NCI-H69 (cell line): ENCODE data around the gene CABCOCO1.
"Not testable (repeated sequence)": the region's sequence is repeated elsewhere in the genome, so short reads cannot be mapped to it uniquely, and the experiment has no call there.

Experiments
- DNase-seq: peaks from one replicate; lab custom pipeline; 2025; lab: John Stamatoyannopoulos, UW

Gene CABCOCO1

DNA sequence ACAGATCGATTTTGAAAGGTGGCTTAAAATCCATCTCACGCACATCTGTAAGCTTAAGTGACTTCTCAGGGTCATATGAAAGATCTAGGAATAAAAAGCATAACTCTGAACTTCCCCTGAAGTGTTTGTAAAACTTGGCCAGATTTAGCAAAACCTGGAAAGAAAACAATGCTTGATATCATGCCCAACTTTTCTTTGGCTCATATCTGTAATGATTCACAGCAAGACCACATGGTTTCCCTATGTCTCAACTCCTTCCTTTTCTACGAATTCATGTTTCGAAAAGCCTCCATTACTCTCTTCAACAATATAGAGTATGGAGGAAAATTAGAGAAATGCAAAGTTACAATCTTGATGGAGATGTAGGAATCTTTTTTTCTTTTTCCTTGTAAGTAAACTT lies 20.1 kb upstream of the CABCOCO1 start:
- no peak for DNase-seq

DNA sequence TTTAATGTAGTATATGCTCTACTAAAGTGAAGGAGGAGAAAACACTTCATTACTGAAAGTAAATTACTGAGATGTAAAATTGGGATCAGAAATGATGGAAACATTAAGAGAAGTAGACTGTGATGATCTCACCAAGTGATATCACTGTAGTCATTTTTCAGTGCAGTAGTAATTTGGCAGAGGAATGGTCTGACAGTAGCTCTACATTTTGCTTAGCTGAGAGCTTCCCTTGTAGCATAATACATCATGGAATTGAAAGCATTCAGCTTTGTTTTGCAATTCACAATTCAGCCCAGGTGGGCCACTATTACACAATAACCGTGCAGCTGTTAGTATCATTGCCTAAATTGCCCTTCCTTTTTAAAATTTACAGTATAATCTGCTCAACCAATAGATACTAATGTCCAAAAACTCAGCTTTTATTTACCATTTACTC lies 19.4 kb upstream of the CABCOCO1 start:
- peak; percentile 84 for DNase-seq

DNA sequence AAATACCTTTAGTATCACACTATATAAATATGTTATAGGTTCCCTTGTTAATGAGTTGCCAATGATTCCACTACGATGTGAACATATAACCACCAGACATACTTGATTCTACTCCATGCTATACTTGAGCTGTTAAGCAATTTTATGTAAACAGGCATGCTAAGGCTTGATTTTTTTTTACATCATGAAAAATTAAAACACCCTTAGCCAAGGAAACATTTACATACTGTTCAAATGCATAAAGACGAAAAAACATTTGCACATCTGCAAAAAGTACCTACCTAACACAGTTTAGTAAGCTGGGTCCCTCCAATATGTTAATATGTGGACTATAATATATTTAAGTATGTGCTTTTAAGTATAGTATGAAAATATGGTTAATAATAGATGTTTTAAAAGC lies 9.0 kb upstream of the CABCOCO1 start:
- DNase-seq, result no peak

DNA sequence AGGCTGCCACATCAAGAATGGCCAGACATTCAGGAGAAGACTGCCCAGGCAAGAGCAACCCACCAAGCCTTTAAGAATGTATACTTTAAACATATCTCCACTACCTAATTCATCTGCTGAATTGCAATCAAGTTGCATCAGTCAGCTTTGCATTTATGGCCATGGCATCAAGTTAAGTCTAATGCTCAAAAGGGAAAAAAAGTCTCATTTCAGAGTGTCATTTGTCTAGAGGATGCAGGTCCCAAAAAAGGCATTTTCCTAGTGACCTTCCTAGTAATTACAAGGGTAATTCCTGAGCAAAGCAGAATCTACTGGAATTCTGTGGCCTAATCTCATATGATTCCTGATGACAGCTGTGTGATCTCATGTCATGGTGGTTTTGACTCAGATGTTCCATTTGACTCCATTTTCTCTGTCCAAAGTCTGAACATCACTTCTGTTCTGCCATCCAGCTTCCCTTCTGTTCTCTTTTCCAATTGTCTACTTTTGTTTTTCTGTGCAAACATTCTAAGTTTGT lies 7.3 kb upstream of the CABCOCO1 start:
- no peak for DNase-seq

DNA sequence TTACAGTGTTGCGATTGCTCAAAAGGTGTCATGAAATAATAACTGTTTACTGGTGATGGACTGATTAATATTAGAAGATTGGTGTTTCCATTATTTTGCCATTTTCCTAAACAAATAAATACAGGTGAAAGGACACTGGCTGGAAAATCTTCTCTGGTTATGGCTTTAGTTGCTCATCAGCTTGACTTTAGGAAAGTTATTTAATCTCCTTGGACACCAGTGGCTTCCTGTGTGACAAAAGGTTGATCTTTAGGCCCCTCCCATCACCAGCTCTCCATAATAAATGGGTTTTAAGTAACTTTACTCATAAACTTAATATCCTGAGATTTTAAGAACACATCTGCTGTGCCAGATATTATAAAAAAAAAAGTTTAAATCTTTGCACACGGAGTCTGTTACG lies 737 bp downstream of the CABCOCO1 start:
- DNase-seq, result peak; percentile 67

DNA sequence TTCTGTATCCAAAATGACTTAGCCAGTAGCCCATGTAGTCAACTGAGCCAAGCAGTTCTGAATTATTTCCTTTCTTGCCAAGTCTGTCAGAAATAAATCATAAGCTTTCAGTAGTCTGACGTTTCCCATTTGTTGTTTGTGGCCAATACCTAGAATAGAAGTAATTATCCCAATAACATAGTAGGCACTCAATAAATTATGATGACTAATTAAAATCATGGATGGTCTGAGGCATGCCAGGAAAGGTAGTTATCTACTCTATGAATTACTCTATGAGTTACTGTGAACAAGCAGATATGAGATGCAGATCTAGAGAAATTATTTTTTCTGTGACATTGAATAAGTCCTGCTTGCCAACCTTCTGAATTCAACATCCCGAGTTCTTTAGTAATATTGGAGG lies 2.3 kb downstream of the CABCOCO1 start:
- peak; percentile 60 for DNase-seq

DNA sequence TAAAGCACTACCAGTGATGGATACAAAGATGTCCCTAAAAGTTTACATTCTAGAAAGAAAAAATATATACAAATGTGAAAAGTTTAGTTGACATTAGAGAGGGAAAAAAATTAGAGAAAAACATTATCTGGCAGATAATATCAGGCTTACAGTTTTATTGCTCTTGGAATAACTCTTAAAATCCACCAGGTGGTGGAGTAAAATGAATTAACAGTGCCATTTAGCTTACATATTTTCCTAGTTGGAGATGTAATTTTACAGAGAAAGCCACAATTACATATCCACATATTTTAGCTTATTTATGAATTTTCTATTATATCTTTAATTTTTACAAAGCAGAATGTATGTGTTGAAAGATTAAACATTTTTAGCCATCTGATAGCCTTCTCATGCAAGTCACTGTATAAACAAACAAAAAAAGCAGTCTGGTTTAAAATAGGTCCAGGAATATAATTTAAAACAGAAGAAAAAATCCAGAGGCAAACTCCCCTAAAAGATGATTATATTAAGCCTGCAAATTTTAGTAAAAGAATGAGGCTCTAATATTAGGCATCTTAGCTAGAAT lies 6.5 kb downstream of the CABCOCO1 start:
- DNase-seq, result peak; percentile 20

DNA sequence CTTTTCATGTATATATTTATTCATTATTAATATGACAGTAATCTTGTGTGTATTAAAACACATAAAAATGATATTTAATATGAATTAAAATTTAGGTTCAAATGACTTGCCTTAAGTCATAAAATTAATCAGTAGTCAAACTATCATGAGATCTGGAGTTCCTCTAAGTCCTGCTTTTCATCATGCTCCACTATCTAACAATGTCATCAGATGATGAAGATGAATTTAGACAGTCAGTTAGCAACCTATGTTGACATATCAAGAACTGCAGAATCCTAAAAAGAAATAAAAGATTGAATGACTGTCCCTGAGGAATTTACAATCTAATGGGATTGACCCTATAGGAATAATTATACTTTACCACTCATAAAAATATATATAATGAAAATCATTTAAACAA lies 7.1 kb downstream of the CABCOCO1 start:
- peak; percentile 4 for DNase-seq

DNA sequence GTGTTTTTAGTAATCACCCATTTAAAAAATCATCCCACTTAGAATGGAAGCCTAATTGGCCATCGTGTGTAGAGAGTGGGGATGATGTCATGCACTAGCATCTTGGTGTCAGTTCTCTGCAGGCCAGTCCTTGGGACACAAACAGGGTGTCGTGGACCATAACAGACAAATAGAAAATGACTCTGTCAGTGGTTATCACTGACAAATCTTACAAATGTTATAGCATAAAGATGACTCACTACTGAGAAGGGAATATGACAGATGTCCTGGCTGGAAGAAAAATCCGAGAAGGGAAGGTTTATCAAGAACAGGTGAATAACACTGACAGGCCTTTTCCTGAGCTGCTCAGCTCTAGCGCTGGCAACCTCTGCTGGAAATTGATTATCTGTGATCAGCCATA lies 10.6 kb downstream of the CABCOCO1 start:
- DNase-seq, result peak; percentile 13

DNA sequence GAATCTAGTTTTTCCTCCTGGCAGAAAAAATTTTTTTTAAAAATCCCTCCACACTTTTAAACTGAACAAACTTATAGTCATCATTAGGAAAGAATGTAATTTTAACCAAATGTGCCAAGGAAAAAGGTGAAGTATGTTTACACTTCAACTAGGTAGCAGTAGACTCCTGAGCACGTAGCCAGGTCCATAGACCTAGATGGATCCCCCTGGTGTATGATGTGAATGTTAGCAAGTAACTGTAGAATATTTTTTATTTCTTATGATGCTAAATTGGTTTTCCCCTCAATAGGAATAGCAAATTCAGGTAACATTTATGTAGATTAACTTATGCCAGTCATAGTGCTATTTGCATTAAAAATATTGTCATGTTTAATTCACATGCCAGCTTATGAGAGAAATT lies 19.6 kb downstream of the CABCOCO1 start:
- DNase-seq, result no peak

DNA sequence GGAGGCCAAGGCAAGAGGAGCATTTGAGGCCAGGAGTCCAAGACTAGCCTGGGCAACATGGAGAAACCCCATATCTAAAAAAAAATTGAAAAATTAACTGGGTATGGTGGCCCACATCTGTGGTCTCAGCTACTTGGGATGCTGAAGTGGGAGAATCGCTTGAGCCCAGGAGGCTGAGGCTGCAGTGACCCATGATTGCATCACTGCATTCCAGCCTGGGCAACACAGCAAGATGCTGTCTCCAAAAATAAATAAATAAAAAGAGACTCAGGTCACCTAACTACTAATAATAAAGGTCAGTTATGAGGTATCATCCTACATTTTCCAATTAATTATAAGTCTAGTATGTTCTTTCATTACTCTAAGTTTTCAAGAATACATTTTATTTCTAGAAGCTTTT lies 20.6 kb downstream of the CABCOCO1 start:
- DNase-seq, result no peak

DNA sequence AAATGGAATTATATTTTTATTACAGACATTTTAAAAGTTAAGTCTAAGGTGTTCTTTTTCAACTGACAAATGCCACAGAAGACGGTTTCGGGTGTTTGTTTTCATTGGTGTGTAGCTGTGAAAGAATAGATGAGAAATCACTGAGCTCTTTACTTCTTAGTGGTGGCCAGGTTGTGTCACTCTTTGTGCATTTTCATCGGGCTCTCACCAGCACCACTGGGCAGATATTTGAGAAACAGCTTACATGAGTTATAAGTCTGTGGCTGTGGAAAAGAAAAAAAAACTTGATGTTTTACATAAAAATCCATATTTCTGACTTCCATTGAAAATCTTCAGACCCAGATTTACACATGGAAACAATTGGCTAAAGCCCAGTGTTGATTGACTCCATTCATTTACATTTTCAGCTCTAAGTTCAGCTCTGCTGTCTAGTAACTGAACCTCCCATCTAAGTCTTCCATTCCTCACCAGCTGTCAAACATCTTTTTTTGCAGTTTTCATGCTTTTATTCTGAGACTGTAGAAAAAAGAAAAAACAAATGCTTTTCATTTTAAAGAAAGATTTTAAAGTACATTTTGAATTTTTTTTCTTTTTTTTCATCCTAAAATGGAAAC lies 22.3 kb downstream of the CABCOCO1 start:
- no peak for DNase-seq

DNA sequence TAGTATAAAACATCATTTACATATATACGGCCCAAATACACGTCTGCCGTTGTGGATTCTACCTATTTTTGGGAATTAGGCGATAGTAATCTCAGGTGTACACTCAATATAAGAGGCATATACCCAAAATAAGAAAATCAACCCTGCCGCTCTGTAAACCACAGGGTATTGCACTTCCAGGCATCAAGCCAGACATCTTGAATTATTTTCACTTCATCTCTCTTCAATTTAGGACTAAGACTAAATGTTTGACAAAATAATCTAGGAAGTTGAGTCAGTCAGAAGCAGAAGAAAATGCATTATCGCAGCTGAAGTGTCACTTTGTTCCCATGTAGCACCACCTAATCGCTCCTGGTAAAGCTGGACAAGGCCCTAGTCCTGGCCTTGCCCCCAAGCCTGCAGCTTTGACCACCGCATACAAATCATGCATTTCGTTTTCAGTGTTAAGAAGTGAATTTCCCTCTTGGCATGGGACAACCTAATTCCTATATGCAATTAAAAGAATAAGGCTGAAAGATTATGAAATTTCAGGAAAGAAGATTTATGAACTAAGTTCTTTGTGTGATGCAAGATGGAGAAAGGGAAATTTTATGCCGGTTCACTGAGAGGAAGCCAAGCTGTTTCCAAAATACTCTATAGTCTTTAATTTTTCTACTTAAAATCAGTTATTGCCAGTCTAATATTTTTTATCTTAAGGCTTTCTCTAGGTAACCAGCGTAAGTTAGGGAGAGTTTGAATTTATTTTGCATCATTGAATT lies 26.0 kb downstream of the CABCOCO1 start:
- no peak for DNase-seq

DNA sequence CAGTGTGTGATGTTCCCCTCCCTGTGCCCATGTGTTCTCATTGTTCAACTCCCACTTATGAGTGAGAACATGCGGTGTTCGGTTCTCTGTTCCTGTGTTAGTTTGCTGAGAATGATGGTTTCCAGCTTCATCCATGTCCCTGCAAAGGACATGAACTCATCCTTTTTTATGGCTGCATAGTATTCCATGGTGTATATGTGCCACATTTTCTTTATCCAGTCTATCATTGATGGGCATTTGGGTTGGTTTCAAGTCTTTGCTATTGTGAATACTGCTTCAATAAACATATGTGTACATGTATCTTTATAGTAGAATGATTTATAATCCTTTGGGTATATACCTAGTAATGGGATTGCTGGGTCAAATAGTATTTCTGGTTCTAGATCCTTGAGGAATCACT lies 28.9 kb downstream of the CABCOCO1 start:
- not testable (repeated sequence) for DNase-seq

DNA sequence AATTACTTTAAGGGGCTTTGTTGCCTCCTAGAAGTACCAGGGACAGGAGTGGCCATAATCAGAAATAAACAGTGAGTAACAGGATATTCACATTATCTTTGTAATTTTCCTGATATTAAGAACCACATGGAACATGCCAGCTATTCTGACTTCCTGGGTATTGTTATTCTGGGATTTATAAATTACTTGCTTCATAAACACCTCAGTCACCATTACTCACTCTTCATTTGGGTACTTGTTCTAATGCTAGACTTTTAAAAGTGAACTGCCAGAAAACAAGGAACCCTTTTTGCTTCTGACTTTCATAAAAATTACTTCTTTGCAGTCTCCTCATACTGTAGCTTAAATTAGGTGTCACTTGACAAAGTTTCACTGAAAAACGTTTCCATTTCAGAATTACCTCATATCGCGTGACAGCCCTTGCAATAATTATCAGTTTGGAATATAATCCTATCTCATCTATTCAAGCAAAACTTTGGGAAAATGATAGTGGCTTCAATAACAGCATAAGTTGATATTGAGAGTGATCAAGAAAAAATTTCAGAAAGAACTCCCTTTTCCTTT lies 29.8 kb downstream of the CABCOCO1 start:
- DNase-seq, result no peak

DNA sequence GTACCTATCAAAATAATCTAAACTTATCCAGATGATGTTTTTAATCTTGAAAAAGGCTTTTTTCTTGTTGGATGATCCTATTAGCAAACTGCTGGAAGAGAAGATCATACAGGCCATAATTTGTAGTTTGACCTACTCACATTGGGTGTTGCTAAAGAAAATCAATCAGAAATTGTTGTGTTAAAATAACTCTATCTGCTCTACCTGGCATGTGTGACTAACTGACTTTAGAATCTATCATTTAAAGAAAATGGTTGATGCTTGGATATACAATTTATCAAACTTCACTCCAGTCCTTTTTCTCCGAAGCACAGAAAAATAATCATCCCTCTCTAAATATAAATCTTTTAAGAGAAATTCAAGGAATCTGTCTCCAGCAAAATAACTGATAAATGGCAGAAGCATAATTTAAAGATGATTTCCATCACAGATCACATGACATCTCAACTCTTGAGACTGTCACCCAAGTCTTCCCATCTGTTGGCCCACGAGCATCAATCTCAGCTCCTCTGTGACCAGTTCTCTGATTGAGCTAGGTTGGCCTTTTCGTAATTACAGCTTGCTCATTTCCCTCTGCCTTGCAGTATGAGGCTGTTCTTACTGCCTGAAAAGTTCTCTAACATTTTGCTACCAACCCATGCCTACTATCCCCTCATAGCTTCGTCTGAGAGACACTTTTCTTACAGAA lies 36.4 kb downstream of the CABCOCO1 start:
- DNase-seq, result no peak

DNA sequence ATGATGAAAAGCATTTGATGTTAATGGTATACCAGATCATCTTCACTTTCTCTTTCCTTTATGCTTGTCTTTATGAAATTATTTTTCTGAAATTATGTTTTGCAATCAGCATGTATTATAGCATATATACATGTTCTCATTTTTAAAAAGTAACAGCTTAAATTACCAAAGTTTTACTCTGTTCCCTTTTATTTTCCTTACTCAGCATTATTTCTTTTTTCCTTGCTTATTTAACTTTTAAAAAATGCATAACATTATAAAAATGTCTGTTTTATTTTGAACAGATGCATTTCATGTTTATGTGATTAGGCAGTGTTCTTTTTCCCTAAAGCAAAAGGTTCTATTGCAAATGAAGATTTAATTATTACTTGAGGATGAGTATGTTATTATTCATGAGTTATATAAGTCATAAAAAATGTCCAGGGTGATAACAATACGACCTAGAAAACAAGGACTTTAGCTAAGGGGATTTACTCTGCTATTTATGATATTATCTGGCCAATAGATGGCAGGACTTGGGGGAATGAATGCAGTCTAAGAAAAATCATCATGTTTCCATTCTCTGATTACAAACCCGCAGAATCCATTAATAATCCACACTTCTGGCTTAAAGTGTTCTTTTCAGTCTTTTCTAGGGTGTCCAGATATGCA lies 38.5 kb downstream of the CABCOCO1 start:
- DNase-seq, result no peak

DNA sequence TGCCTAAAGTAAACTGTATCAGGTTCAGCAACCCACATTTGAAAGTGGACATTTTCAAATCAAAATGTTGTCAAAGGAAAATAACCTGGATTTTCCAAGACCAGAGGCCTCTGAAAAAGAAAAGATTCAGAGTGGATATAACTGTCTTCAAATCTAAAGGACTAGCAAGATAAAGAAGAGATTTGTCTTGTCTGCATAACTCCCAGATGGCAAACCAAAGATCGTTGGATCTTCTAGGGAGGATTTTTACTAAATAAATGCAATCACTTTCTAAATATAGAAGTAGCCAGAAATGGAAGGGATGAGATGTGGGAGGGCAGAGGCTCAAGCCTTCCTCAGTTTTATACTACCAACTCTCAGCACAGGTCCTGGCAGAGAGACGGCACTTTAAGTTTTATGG lies 39.0 kb downstream of the CABCOCO1 start:
- no peak for DNase-seq

DNA sequence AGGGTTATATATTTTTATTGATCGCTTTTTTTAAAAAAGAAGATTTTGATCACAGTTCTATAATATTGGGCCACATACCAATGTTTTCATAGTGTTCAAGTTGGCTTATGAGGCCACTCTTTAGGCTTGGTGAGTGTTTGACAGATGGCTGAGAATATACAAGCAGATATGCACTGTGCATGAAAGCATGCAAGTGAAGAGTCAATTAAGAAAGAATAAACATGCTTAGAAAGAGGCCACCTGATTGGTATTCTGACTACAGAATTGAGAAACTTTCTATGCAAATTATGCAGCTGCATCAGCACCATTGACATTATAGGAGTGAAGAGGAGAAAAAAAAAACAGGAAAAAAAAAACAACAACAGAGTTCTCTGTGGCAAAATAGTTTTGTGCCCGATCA lies 39.9 kb downstream of the CABCOCO1 start:
- DNase-seq, result peak; percentile 18

DNA sequence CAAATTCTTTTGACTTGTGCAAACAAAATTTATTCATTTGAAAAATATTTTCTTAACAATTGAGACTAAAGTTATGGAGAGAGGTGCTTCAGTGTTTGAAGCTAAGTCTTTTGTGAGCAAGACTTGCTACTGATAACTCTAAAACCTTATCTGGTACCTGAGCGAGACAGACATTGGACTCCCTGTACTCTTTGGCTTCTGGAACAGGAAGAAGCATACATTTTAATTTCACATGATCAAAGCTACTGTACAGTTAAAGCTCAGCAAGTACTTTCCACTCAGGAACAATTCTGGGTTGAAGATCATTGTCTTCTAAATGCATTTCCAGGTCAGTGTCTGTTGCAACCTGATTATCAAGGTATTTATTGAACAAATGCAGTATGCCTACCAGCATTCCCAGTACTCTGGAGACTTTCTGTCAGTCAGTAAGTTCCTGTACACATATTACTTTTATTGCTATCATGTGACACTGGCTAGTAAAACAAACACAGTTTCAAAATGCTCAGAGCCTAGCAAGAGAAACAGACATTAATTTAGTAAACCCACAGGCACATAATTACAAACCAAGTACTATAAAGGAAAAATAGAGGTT lies 42.4 kb downstream of the CABCOCO1 start:
- no peak for DNase-seq

DNA sequence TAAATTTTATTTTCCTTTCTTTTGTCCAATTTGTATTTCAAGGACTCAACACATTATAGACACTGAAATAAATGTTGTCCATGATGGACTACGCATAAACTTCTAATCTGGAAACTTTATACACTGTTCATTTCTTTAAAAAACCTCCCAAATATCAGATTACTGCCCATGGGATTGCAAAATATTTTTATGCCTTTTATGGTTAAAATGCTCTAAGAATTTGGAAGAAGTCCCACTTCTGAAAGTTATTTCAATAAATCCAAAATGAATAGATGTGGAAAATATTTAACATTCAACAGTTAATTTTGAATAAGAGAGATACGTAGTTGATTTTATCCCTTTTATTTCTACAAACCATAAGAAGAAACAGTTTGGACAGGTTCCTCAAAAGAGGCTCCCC lies 46.1 kb downstream of the CABCOCO1 start:
- no peak for DNase-seq
